Measurements from ENCODE around the gene PLEKHH2. TPM values are rescaled to one million over a fixed set of nuclear protein-coding genes. Genes with fewer than 3 reads are reported as not detected.
"Not testable (repeated sequence)": the region's sequence is repeated elsewhere in the genome, so short reads cannot be mapped to it uniquely, and the experiment has no call there.

The PLEKHH2 gene
- total RNA-seq (10 to 100 TPM; 14.9 to 19.8 TPM), polyA plus RNA-seq (ENCODE audit: insufficient read length in 2 of 2) (10 to 100 TPM in 1 of 2 donors, 1 to 10 TPM in 1; 9.0 to 16.2 TPM)
- long read RNA-seq, donor 1, result 0 reads
- long read RNA-seq, donor 2, result 0 reads
- long read RNA-seq, donor 3, result 0 reads
- long read RNA-seq, donor 4, partial matches to known transcripts, result 69 of 73 reads
- long read RNA-seq, donor 4, other reads (novel, unspliced or antisense), result 0 of 73 reads

- peak within 1 kb of the TSS; percentile 13 for H3K27ac ChIP-seq (ENCODE audit: low read depth, low read length)
- peak within 1 kb of the TSS; percentile 57 for H3K4me3 ChIP-seq (ENCODE audit: low read depth, low read length)
- H3K9me3 ChIP-seq (ENCODE audit: control insufficient read depth, insufficient read depth, low read length), result peaks cover 2% of the 10 kb centered on the region
- whole genome bisulfite sequencing (ENCODE audit: insufficient coverage), result under 1% methylated on average over 75 of the region's 75 CpGs
- peaks cover 15% of the 10 kb centered on the region for H3K27me3 ChIP-seq (ENCODE audit: control insufficient read depth, insufficient read depth, low read length)
- H3K36me3 ChIP-seq (ENCODE audit: control insufficient read depth, insufficient read depth, low read length), result no peaks in the 10 kb centered on the region
- peaks cover 7% of the 10 kb centered on the region for H3K4me1 ChIP-seq (ENCODE audit: control insufficient read depth, insufficient read depth, low read length)
- peak; percentile 15 to 94 (median 73) for DNase-seq (ENCODE audit: low read depth in 4 of 6, low spot score in 6 of 6)
Observed at GRCh38 chr2:43637030-43637803, at the start of gene PLEKHH2. PLEKHH2 (plus strand) TSS chr2:43637260; CDS start chr2:43644674, 7,414 bp downstream.

GRCh38 chr2:43592443-43592842 is 44.6 kb upstream of the PLEKHH2 start:
- H3K36me3 ChIP-seq (ENCODE audit: control insufficient read depth, insufficient read depth, low read length), result peaks cover 7% of the 10 kb centered on the region
- DNase-seq (ENCODE audit: low read depth in 4 of 6, low spot score in 6 of 6), result no peak
- H3K4me3 ChIP-seq (ENCODE audit: low read depth, low read length), result no peak overlapping the region
- H3K4me1 ChIP-seq (ENCODE audit: control insufficient read depth, insufficient read depth, low read length), result peaks cover 7% of the 10 kb centered on the region
- H3K27me3 ChIP-seq (ENCODE audit: control insufficient read depth, insufficient read depth, low read length), result no peaks in the 10 kb centered on the region
- H3K9me3 ChIP-seq (ENCODE audit: control insufficient read depth, insufficient read depth, low read length), result no peaks in the 10 kb centered on the region
- no peak overlapping the region for H3K27ac ChIP-seq (ENCODE audit: low read depth, low read length)

GRCh38 chr2:43593254-43593653 is 43.8 kb upstream of the PLEKHH2 start:
- Histone ChIP-seq H3K4me1 (ENCODE audit: control insufficient read depth, insufficient read depth, low read length) (peaks cover 7% of the 10 kb centered on the region), H3K27me3 (ENCODE audit: control insufficient read depth, insufficient read depth, low read length) (no peaks in the 10 kb centered on the region), H3K36me3 (ENCODE audit: control insufficient read depth, insufficient read depth, low read length) (peaks cover 7% of the 10 kb centered on the region), H3K27ac (ENCODE audit: low read depth, low read length) (no peak overlapping the region), H3K9me3 (ENCODE audit: control insufficient read depth, insufficient read depth, low read length) (no peaks in the 10 kb centered on the region), H3K4me3 (ENCODE audit: low read depth, low read length) (no peak overlapping the region)
- DNase-seq (ENCODE audit: low read depth in 4 of 6, low spot score in 6 of 6), result no peak
- WGBS (ENCODE audit: insufficient coverage), result 75% methylated on average over 1 of the region's 3 CpGs

GRCh38 chr2:43594875-43595274 is 42.2 kb upstream of the PLEKHH2 start:
- H3K9me3 ChIP-seq (ENCODE audit: control insufficient read depth, insufficient read depth, low read length), result no peaks in the 10 kb centered on the region
- no peak for DNase-seq (ENCODE audit: low read depth in 4 of 6, low spot score in 6 of 6)
- 90% methylated on average over 2 of the region's 3 CpGs for WGBS (ENCODE audit: insufficient coverage)
- H3K4me1 ChIP-seq (ENCODE audit: control insufficient read depth, insufficient read depth, low read length), result peaks cover 7% of the 10 kb centered on the region
- no peaks in the 10 kb centered on the region for H3K27me3 ChIP-seq (ENCODE audit: control insufficient read depth, insufficient read depth, low read length)
- peaks cover 7% of the 10 kb centered on the region for H3K36me3 ChIP-seq (ENCODE audit: control insufficient read depth, insufficient read depth, low read length)
- no peak overlapping the region for H3K27ac ChIP-seq (ENCODE audit: low read depth, low read length)
- H3K4me3 ChIP-seq (ENCODE audit: low read depth, low read length), result peak overlapping the region; percentile 96

- Histone ChIP-seq H3K27me3 (ENCODE audit: control insufficient read depth, insufficient read depth, low read length) (no peaks in the 10 kb centered on the region), H3K4me3 (ENCODE audit: low read depth, low read length) (peak within 1 kb of the TSS; percentile 96), H3K36me3 (ENCODE audit: control insufficient read depth, insufficient read depth, low read length) (peaks cover 3% of the 10 kb centered on the region), H3K9me3 (ENCODE audit: control insufficient read depth, insufficient read depth, low read length) (no peaks in the 10 kb centered on the region), H3K27ac (ENCODE audit: low read depth, low read length) (peak within 1 kb of the TSS; percentile 98), H3K4me1 (ENCODE audit: control insufficient read depth, insufficient read depth, low read length) (peaks cover 7% of the 10 kb centered on the region)
- DNase-seq (ENCODE audit: low read depth in 4 of 6, low spot score in 6 of 6), result peak; percentile 97 to 100 (median 98)
- 0% methylated on average over 51 of the region's 52 CpGs for WGBS (ENCODE audit: insufficient coverage)
Observed at GRCh38 chr2:43595603-43596412, 41.3 kb upstream of the PLEKHH2 start, which contains the start of gene THADA. THADA (minus strand) TSS chr2:43596038; CDS start chr2:43592392, 3,646 bp downstream.

GRCh38 chr2:43600596-43600995 is 36.5 kb upstream of the PLEKHH2 start:
- not testable (repeated sequence) for DNase-seq (ENCODE audit: low read depth in 4 of 6, low spot score in 6 of 6); H3K4me1 ChIP-seq (ENCODE audit: control insufficient read depth, insufficient read depth, low read length); H3K27ac ChIP-seq (ENCODE audit: low read depth, low read length); H3K4me3 ChIP-seq (ENCODE audit: low read depth, low read length); H3K27me3 ChIP-seq (ENCODE audit: control insufficient read depth, insufficient read depth, low read length); H3K9me3 ChIP-seq (ENCODE audit: control insufficient read depth, insufficient read depth, low read length); H3K36me3 ChIP-seq (ENCODE audit: control insufficient read depth, insufficient read depth, low read length)
- no CpG with 5 or more reads among the region's 1 CpG for WGBS (ENCODE audit: insufficient coverage)

- H3K27ac ChIP-seq (ENCODE audit: low read depth, low read length), result no peak overlapping the region
- WGBS (ENCODE audit: insufficient coverage), result 80% methylated on average over 1 of the region's 4 CpGs
- no peaks in the 10 kb centered on the region for H3K36me3 ChIP-seq (ENCODE audit: control insufficient read depth, insufficient read depth, low read length)
- H3K9me3 ChIP-seq (ENCODE audit: control insufficient read depth, insufficient read depth, low read length), result no peaks in the 10 kb centered on the region
- no peaks in the 10 kb centered on the region for H3K27me3 ChIP-seq (ENCODE audit: control insufficient read depth, insufficient read depth, low read length)
- no peak for DNase-seq (ENCODE audit: low read depth in 4 of 6, low spot score in 6 of 6)
- no peak overlapping the region for H3K4me3 ChIP-seq (ENCODE audit: low read depth, low read length)
- no peaks in the 10 kb centered on the region for H3K4me1 ChIP-seq (ENCODE audit: control insufficient read depth, insufficient read depth, low read length)
Observed at GRCh38 chr2:43604674-43605073, 32.4 kb upstream of the PLEKHH2 start.

GRCh38 chr2:43605079-43605655 is 31.9 kb upstream of the PLEKHH2 start:
- peak in 3 of 6 donors; percentile 32 to 83 (median 67) for DNase-seq (ENCODE audit: low read depth in 4 of 6, low spot score in 6 of 6)
- Histone ChIP-seq H3K36me3 (ENCODE audit: control insufficient read depth, insufficient read depth, low read length) (no peaks in the 10 kb centered on the region), H3K27me3 (ENCODE audit: control insufficient read depth, insufficient read depth, low read length) (no peaks in the 10 kb centered on the region), H3K27ac (ENCODE audit: low read depth, low read length) (no peak overlapping the region), H3K4me3 (ENCODE audit: low read depth, low read length) (no peak overlapping the region), H3K9me3 (ENCODE audit: control insufficient read depth, insufficient read depth, low read length) (no peaks in the 10 kb centered on the region), H3K4me1 (ENCODE audit: control insufficient read depth, insufficient read depth, low read length) (no peaks in the 10 kb centered on the region)
- no CpG with 5 or more reads among the region's 2 CpGs for WGBS (ENCODE audit: insufficient coverage)

- DNase-seq (ENCODE audit: low read depth in 4 of 6, low spot score in 6 of 6), result no peak
- no peak overlapping the region for H3K27ac ChIP-seq (ENCODE audit: low read depth, low read length)
- no peaks in the 10 kb centered on the region for H3K4me1 ChIP-seq (ENCODE audit: control insufficient read depth, insufficient read depth, low read length)
- no peaks in the 10 kb centered on the region for H3K9me3 ChIP-seq (ENCODE audit: control insufficient read depth, insufficient read depth, low read length)
- no peaks in the 10 kb centered on the region for H3K36me3 ChIP-seq (ENCODE audit: control insufficient read depth, insufficient read depth, low read length)
- no peak overlapping the region for H3K4me3 ChIP-seq (ENCODE audit: low read depth, low read length)
- H3K27me3 ChIP-seq (ENCODE audit: control insufficient read depth, insufficient read depth, low read length), result no peaks in the 10 kb centered on the region
- WGBS (ENCODE audit: insufficient coverage), result 96% methylated on average over 3 of the region's 5 CpGs
Observed at GRCh38 chr2:43605851-43606250, 31.2 kb upstream of the PLEKHH2 start.
